Adrenal gland (tissue), 5 donors: ENCODE measurements around the gene PRODH.

Experiments used
- POLR2A ChIP-seq, 2 donors: fragments of 450-650 bp; IDR thresholded peaks; one replicate each; pipeline ENCODE4 v1.6.1; 2017; ENCODE audit warnings: antibody characterized with exemption in 2 of 2, mild to moderate bottlenecking in 2 of 2, moderate library complexity in 1 of 2
- TF ChIP-seq, protein P1 (sequence below), 6 experiments: fragments of 450-650 bp in 4 of 6; fragments of 200-600 bp in 2 of 6; sonication (generic) in 1 of 6; IDR thresholded peaks; 1 replicate in 5 of 6; 2 replicates in 1 of 6; pipeline versions ENCODE4 v1.5.1 to v1.8.0; 2016 to 2021; ENCODE audit warnings: antibody characterized with exemption in 6 of 6, mild to moderate bottlenecking in 2 of 6, moderate library complexity in 1 of 6
- donor health status: DM: no; HTN: no; CAD: no.

- TF ChIP-seq, protein P1, sequence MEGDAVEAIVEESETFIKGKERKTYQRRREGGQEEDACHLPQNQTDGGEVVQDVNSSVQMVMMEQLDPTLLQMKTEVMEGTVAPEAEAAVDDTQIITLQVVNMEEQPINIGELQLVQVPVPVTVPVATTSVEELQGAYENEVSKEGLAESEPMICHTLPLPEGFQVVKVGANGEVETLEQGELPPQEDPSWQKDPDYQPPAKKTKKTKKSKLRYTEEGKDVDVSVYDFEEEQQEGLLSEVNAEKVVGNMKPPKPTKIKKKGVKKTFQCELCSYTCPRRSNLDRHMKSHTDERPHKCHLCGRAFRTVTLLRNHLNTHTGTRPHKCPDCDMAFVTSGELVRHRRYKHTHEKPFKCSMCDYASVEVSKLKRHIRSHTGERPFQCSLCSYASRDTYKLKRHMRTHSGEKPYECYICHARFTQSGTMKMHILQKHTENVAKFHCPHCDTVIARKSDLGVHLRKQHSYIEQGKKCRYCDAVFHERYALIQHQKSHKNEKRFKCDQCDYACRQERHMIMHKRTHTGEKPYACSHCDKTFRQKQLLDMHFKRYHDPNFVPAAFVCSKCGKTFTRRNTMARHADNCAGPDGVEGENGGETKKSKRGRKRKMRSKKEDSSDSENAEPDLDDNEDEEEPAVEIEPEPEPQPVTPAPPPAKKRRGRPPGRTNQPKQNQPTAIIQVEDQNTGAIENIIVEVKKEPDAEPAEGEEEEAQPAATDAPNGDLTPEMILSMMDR (IDR thresholded peaks at IDR 0.05): no peak
- no peak for TF ChIP-seq POLR2A (IDR thresholded peaks at IDR 0.05)
These were observed 6.6 kb downstream of the PRODH start for GRCh38 chr22:18929459-18929858.
